CD4-positive, alpha-beta T cell treated with Interleukin-4 for 4 hours (primary cell): ENCODE measurements around the gene ANTKMT.

ENCODE experiments used
- DNase-seq: peaks from one replicate; pipeline ENCODE4 v3.0.0-alpha.2; 2020

Gene ANTKMT

GRCh38 chr16:715477-716199 lies 5.3 kb upstream of the ANTKMT start:
- DNase-seq: no peak

- DNase-seq: no peak
Observed at GRCh38 chr16:716200-716568, 4.8 kb upstream of the ANTKMT start.

- DNase-seq: no peak
Observed at GRCh38 chr16:716768-717325, 4.1 kb upstream of the ANTKMT start.

- DNase-seq: no peak
Observed at GRCh38 chr16:717450-718245, 3.3 kb upstream of the ANTKMT start.

GRCh38 chr16:718389-718788 lies 2.6 kb upstream of the ANTKMT start:
- DNase-seq: no peak

GRCh38 chr16:718922-719321 lies 2.0 kb upstream of the ANTKMT start:
- no peak for DNase-seq

- DNase-seq: no peak
Observed at GRCh38 chr16:719815-720446, 1.0 kb upstream of the ANTKMT start.

GRCh38 chr16:720447-720989 lies 428 bp upstream of the ANTKMT start:
- no peak for DNase-seq

GRCh38 chr16:721765-722540 lies 1.0 kb downstream of the ANTKMT start:
- peak; percentile 15 for DNase-seq

GRCh38 chr16:722835-723633 lies 2.1 kb downstream of the ANTKMT start:
- DNase-seq: no peak

GRCh38 chr16:723695-724094 lies 2.7 kb downstream of the ANTKMT start:
- no peak for DNase-seq

- no peak for DNase-seq
Observed at GRCh38 chr16:724188-725040, 3.5 kb downstream of the ANTKMT start.

GRCh38 chr16:725041-725376 lies 4.1 kb downstream of the ANTKMT start:
- no peak for DNase-seq

GRCh38 chr16:725463-726187 lies 4.7 kb downstream of the ANTKMT start:
- DNase-seq: no peak

- no peak for DNase-seq
Observed at GRCh38 chr16:726188-726437, 5.2 kb downstream of the ANTKMT start.

- DNase-seq: peak; percentile 38
Observed at GRCh38 chr16:726438-727290, 5.7 kb downstream of the ANTKMT start, which contains the start of the genes CCDC78 and HAGHL. TSS of gene CCDC78 (minus strand) at chr16:726443. CDS start at chr16:726367, 76 bp downstream. TSS of gene HAGHL (plus strand) at chr16:727106. CDS start at chr16:727510, 404 bp downstream.

- peak; percentile 23 for DNase-seq
Observed at GRCh38 chr16:727291-727977, 6.5 kb downstream of the ANTKMT start.

GRCh38 chr16:728131-728889 lies 7.4 kb downstream of the ANTKMT start:
- DNase-seq: peak; percentile 46
